GM21390 (cell line): ENCODE data around the gene GUCA1A.
"Not testable (repeated sequence)": the region's sequence is repeated elsewhere in the genome, so short reads cannot be mapped to it uniquely, and the experiment has no call there.

ENCODE experiments used
- ATAC-seq: cut with Tn5 transposase; IDR thresholded peaks from one replicate; pipeline ENCODE4 v1.9.1; 2021; ENCODE audit not compliant: unreplicated experiment

The GUCA1A gene

GRCh38 chr6:42202131-42202915, 29.2 kb downstream of the GUCA1A start:
- not testable (repeated sequence) for ATAC-seq

- ATAC-seq: no peak
Observed at GRCh38 chr6:42203183-42203582, 30.0 kb downstream of the GUCA1A start.

- ATAC-seq: no peak
Observed at GRCh38 chr6:42204768-42205282, 31.7 kb downstream of the GUCA1A start.

- ATAC-seq: not testable (repeated sequence)
Observed at GRCh38 chr6:42207559-42207958, 34.4 kb downstream of the GUCA1A start.

- ATAC-seq: no peak
Observed at GRCh38 chr6:42210551-42210950, 37.4 kb downstream of the GUCA1A start.

- peak; percentile 55 for ATAC-seq
Observed at GRCh38 chr6:42211726-42212125, 38.6 kb downstream of the GUCA1A start.

- ATAC-seq: no peak
Observed at GRCh38 chr6:42212442-42212841, 39.3 kb downstream of the GUCA1A start.

GRCh38 chr6:42216495-42216894, 43.3 kb downstream of the GUCA1A start:
- not testable (repeated sequence) for ATAC-seq

GRCh38 chr6:42217157-42217518, 44.0 kb downstream of the GUCA1A start:
- ATAC-seq: no peak

GRCh38 chr6:42217519-42218367, 44.6 kb downstream of the GUCA1A start, which contains the start of gene MRPS10:
MRPS10 (minus strand) TSS chr6:42217861; CDS start chr6:42217849, 12 bp downstream.
- peak; percentile 89 for ATAC-seq

GRCh38 chr6:42220807-42221206, 47.6 kb downstream of the GUCA1A start:
- ATAC-seq: no peak

- no peak for ATAC-seq
Observed at GRCh38 chr6:42221546-42221945, 48.4 kb downstream of the GUCA1A start.

- ATAC-seq: no peak
Observed at GRCh38 chr6:42222448-42222847, 49.3 kb downstream of the GUCA1A start.

GRCh38 chr6:42224222-42225028, 51.3 kb downstream of the GUCA1A start:
- ATAC-seq: peak; percentile 89

- ATAC-seq: no peak
Observed at GRCh38 chr6:42225029-42225339, 51.8 kb downstream of the GUCA1A start.

- no peak for ATAC-seq
Observed at GRCh38 chr6:42225419-42225818, 52.3 kb downstream of the GUCA1A start.

GRCh38 chr6:42226161-42226611, 53.0 kb downstream of the GUCA1A start:
- no peak for ATAC-seq

- no peak for ATAC-seq
Observed at GRCh38 chr6:42226645-42227143, 53.5 kb downstream of the GUCA1A start.

- ATAC-seq: no peak
Observed at GRCh38 chr6:42227173-42227850, 54.1 kb downstream of the GUCA1A start.

- ATAC-seq: no peak
Observed at GRCh38 chr6:42228305-42228704, 55.1 kb downstream of the GUCA1A start.
